ENCODE measurements around the gene SPPL3. TPM values are rescaled to one million over a fixed set of nuclear protein-coding genes. Genes with fewer than 3 reads are reported as not detected.
"Not testable (repeated sequence)": the region's sequence is repeated elsewhere in the genome, so short reads cannot be mapped to it uniquely, and the experiment has no call there.

SPPL3 gene
- total RNA-seq, 2 experiments from 2014 or later = 29.5 to 48.2 TPM

DNA sequence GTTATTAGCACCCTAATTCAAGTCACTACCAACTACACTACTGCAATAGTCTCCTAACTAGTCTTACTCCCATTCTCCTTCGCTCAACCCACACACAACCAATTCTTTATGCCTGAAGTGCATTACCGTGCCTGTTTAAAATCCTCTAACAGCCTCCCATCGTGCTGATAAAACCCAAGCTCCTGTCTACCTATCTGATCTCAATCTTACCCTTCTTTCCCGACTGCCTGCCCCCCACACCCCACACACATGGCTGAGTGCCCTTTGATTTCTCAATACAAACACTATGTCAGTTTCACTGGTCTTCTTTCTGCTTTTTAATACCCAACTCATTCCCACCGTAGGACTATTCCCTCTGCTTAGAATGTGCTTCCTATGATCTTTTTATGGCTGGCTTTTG is 59.9 kb downstream of the SPPL3 start:
- Mint-ChIP-seq H3K4me1 (peaks cover 39% of the 10 kb centered on the region), H3K4me3 (no peak overlapping the region), H3K9me3 (ENCODE audit: low read depth) (no peaks in the 10 kb centered on the region), H3K27me3 (no peaks in the 10 kb centered on the region), H3K36me3 (ENCODE audit: low read depth) (peaks cover 3% of the 10 kb centered on the region), H3K27ac (no peak overlapping the region)
- ChIA-PET CTCF (interaction anchor here (0.6 kb wide), 1 partner anchor 9 kb away, joined by 3 read pairs; no protein-coding TSS in a partner anchor), POLR2A (interaction anchor here (0.6 kb wide), 1 partner anchor 25 kb away, joined by 3 read pairs; no protein-coding TSS in a partner anchor)
- intact Hi-C loops (cut with DNase I, micrococcal nuclease) = no loop called here
- DNase-seq (no peak), ATAC-seq (no peak)

DNA sequence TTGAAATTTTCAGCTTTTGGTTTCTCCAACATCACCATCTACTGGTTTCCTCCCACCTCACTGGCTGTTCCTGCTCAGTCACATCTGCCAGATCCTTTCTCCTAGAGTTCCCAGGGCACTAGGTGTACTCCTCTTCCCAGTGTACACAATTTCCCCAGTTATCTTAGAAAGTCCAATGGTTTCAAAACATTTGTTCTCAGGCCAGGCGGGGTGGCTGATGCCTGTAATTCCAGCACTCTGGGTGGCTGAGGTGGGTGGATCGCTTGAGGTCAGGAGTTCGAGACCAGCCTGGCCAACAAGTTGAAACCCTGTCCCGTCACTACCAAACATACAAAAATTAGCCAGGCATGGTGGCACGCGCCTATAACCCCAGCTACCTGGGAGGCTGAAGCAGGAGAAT is 60.7 kb downstream of the SPPL3 start:
- no peaks in the 10 kb centered on the region for H3K9me3 Mint-ChIP-seq (ENCODE audit: low read depth)
- peaks cover 35% of the 10 kb centered on the region for H3K4me1 Mint-ChIP-seq
- intact Hi-C loops (cut with DNase I, micrococcal nuclease) = no loop called here
- H3K27me3 Mint-ChIP-seq = no peaks in the 10 kb centered on the region
- H3K36me3 Mint-ChIP-seq (ENCODE audit: low read depth) = peaks cover 3% of the 10 kb centered on the region
- H3K4me3 Mint-ChIP-seq = no peak overlapping the region
- H3K27ac Mint-ChIP-seq = no peak overlapping the region
- DNase-seq = no peak
- ChIA-PET POLR2A (no interaction called here), CTCF (no interaction called here)
- no peak for ATAC-seq

DNA sequence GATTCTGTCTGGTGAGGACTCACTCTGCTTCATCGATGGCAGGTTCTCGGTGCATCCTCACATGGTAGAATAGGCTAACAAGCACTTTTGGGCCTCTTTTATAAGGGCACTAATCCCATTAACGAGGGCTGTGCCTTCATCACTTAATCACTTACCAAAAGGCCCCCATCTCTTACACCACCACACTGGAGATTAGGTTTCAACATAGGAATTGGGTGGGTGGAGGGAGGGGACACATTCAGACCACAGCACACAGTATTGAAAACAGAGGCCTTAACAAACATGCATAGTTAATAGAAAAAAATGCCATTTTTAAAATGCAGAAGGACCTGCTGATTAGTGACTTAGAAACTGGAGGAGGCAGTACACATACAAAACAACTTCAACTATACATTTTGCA is 61.6 kb downstream of the SPPL3 start:
- ATAC-seq = no peak
- intact Hi-C loops (cut with DNase I, micrococcal nuclease) = no loop called here
- Mint-ChIP-seq H3K4me3 (no peak overlapping the region), H3K27ac (no peak overlapping the region), H3K9me3 (ENCODE audit: low read depth) (no peaks in the 10 kb centered on the region), H3K36me3 (ENCODE audit: low read depth) (peaks cover 3% of the 10 kb centered on the region), H3K27me3 (no peaks in the 10 kb centered on the region), H3K4me1 (peaks cover 29% of the 10 kb centered on the region)
- ChIA-PET POLR2A (no interaction called here), CTCF (no interaction called here)
- DNase-seq = no peak

DNA sequence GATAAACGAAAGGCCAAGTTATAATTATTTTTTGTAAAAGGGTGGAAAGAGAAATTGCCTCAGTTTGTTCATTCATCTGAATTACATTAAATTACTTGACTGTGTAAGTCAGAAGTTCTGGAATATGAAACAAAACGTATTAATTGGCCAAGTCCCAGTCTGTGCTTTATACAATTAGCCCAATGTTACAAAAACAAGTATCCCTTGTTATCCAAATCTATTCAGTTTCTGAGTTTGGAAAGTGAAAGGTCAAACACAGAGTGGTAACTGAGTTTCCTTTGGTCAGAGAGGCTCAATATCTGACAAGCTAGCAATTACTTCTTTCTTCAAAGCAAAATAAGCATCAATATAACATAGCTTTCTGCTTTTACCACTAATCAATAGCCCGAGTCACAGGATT is 62.6 kb downstream of the SPPL3 start:
- Mint-ChIP-seq H3K4me1 (peaks cover 33% of the 10 kb centered on the region), H3K4me3 (no peak overlapping the region), H3K9me3 (ENCODE audit: low read depth) (no peaks in the 10 kb centered on the region), H3K27me3 (no peaks in the 10 kb centered on the region), H3K36me3 (ENCODE audit: low read depth) (peaks cover 3% of the 10 kb centered on the region), H3K27ac (no peak overlapping the region)
- CTCF ChIA-PET = no interaction called here
- DNase-seq = no peak
- no peak for ATAC-seq
- POLR2A ChIA-PET = no interaction called here
- intact Hi-C loops (cut with DNase I, micrococcal nuclease) = no loop called here

DNA sequence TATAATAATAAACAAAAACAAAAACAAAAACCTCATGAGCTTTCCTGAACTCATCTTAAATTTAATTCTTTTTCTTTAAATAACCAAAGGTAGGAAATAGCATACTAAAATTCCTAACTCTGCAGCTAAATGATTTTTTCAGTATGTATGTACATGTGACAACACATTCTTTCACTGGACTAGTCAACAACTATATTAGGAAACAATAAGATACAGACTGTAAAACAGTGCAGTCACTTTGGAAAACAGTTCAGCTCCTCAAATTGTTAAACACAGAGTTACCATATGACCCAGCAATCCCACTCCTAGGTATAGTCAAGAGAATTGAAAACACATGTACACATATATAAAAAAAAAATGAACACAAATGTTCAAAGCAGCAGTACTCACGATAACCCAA is 64.7 kb downstream of the SPPL3 start:
- ATAC-seq (no peak), DNase-seq (no peak)
- ChIA-PET POLR2A (no interaction called here), CTCF (interaction anchor here (0.5 to 0.6 kb wide), 2 partner anchors 129 to 196 kb away, joined by 4 read pairs; no protein-coding TSS in a partner anchor)
- intact Hi-C loops (cut with DNase I, micrococcal nuclease) = loop anchor here in 1 of 2 experiments (5.0 kb wide), 1 partner anchor 123 kb away; no protein-coding TSS in a partner anchor
- no peaks in the 10 kb centered on the region for H3K27me3 Mint-ChIP-seq
- H3K36me3 Mint-ChIP-seq (ENCODE audit: low read depth) = peaks cover 3% of the 10 kb centered on the region
- peaks cover 43% of the 10 kb centered on the region for H3K4me1 Mint-ChIP-seq
- no peaks in the 10 kb centered on the region for H3K9me3 Mint-ChIP-seq (ENCODE audit: low read depth)
- H3K27ac Mint-ChIP-seq = no peak overlapping the region
- no peak overlapping the region for H3K4me3 Mint-ChIP-seq

DNA sequence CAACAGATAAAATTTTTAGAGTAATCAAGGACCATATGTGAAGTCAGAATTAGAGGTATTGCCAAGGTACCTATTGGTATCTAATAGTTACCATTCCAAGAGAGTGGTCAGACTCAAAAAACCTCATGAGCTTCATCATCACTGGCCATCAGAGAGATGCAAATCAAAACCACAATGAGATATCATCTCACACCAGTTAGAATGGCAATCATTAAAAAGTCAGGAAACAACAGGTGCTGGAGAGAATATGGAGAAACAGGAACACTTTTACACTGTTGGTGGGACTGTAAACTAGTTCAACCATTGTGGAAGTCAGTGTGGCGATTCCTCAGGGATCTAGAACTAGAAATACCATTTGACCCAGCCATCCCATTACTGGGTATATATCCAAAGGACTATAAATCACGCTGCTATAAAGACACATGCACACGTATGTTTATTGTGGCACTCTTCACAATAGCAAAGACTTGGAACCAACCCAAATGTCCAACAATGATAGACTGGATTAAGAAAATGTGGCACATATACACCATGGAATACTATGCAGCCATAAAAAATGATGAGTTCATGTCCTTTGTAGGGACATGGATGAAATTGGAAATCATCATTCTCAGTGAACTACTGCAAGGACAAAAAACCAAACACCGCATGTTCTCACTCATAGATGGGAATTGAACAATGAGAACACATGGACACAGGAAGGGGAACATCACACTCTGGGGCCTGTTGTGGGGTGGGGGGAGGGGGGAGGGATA is 65.4 kb downstream of the SPPL3 start:
- H3K4me1 Mint-ChIP-seq = peaks cover 44% of the 10 kb centered on the region
- POLR2A ChIA-PET; DNase-seq; H3K27ac Mint-ChIP-seq; H3K36me3 Mint-ChIP-seq (ENCODE audit: low read depth); H3K9me3 Mint-ChIP-seq (ENCODE audit: low read depth); ATAC-seq; H3K27me3 Mint-ChIP-seq; H3K4me3 Mint-ChIP-seq: not testable (repeated sequence)
- intact Hi-C loops (cut with DNase I, micrococcal nuclease) = loop anchor here in 1 of 2 experiments (5.0 kb wide), 1 partner anchor 123 kb away; no protein-coding TSS in a partner anchor
- CTCF ChIA-PET = interaction anchor here (0.5 to 2.0 kb wide), 2 partner anchors 10 to 130 kb away, joined by 4 to 6 read pairs; no protein-coding TSS in a partner anchor

DNA sequence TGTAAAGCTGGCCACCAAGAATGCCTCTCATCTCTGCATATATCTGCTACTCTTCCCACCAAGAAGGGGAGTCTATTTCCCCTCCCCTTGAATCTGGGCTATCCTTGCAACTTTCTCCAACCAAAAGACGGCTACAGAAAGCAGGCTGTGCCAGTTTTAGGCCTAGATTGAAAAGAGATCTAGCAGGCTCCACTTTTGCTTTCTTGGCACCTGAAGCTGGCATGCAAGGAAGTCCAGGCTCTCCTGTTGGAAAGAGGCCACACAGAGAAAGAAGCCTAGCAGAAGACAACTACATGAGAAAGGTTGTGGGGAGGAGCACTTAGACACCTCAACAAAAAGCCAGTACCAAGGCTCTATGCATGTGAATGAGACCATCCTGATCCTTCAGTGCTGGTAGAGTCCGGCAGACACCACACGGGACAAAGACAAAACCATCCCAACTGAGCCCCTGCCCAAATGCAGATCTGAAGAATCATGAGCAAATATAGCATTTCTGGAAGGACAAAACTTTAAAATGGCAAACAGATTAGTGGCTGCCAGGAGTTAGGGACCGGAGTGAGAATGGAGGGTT is 68.0 kb downstream of the SPPL3 start:
- ChIA-PET POLR2A (no interaction called here), CTCF (interaction anchor here (0.6 to 2.0 kb wide), 5 partner anchors 18 to 130 kb away, joined by 3 to 7 read pairs (median 3); no protein-coding TSS in a partner anchor)
- Mint-ChIP-seq H3K27me3 (no peaks in the 10 kb centered on the region), H3K4me1 (peaks cover 60% of the 10 kb centered on the region), H3K9me3 (ENCODE audit: low read depth) (no peaks in the 10 kb centered on the region), H3K27ac (peak overlapping the region; percentile 0), H3K36me3 (ENCODE audit: low read depth) (peaks cover 3% of the 10 kb centered on the region), H3K4me3 (no peak overlapping the region)
- ATAC-seq = no peak
- DNase-seq = no peak
- intact Hi-C loops (cut with DNase I, micrococcal nuclease) = loop anchor here in 1 of 2 experiments (5.0 kb wide), 1 partner anchor 126 kb away; no protein-coding TSS in a partner anchor

DNA sequence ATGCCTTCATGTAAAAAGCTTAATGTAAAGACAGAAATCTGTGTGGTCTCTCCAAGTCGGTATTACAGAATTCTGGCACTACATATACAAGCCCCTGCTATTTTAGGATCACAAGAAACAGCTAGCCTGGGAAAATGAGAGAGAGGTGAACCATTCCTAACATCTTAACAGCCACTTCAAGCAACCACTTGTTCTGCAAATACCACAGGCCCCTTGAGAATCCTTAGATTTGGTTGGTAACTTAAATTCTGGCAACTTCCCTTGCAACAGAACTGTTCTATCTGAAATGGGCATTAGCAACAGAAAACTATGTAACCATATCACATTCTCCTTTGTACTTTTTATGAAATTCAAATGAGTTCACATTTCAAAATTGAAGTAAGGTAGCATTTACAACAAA is 68.5 kb downstream of the SPPL3 start:
- intact Hi-C loops (cut with DNase I, micrococcal nuclease) = loop anchor here in 1 of 2 experiments (5.0 kb wide), 1 partner anchor 127 kb away; no protein-coding TSS in a partner anchor
- DNase-seq (no peak), ATAC-seq (no peak)
- Mint-ChIP-seq H3K9me3 (ENCODE audit: low read depth) (no peaks in the 10 kb centered on the region), H3K27ac (peak overlapping the region; percentile 83), H3K4me1 (peaks cover 65% of the 10 kb centered on the region), H3K36me3 (ENCODE audit: low read depth) (peaks cover 3% of the 10 kb centered on the region), H3K27me3 (no peaks in the 10 kb centered on the region), H3K4me3 (no peak overlapping the region)
- ChIA-PET POLR2A (interaction anchor here (0.6 to 1.0 kb wide), 3 partner anchors 52 to 193 kb away, joined by 3 to 5 read pairs (median 3); no protein-coding TSS in a partner anchor), CTCF (interaction anchor here (0.6 to 2.0 kb wide), 12 partner anchors 10 to 186 kb away, joined by 3 to 7 read pairs (median 3); no protein-coding TSS in a partner anchor)

DNA sequence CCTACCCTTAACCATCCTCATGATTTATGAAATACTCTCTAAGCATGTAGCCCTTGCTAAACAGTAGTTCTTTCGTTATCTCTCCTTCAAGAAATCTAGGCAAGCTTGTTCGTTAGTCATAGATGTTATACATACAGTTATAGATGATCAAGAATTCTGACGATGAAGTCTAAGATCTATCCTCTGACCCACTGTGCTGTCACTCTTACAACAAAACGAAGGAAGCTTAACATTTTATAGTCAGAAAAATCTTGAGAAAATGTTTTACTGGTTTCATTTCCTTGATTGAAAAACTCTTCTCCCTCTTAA is 68.9 kb downstream of the SPPL3 start:
- intact Hi-C loops (cut with DNase I, micrococcal nuclease) = loop anchor here in 1 of 2 experiments (5.0 kb wide), 1 partner anchor 127 kb away; no protein-coding TSS in a partner anchor
- ChIA-PET CTCF (interaction anchor here (0.6 to 2.0 kb wide), 15 partner anchors 9 to 186 kb away, joined by 3 to 7 read pairs (median 3); no protein-coding TSS in a partner anchor), POLR2A (interaction anchor here (0.6 to 1.0 kb wide), 5 partner anchors 38 to 192 kb away, joined by 3 to 5 read pairs (median 3); no protein-coding TSS in a partner anchor)
- H3K4me3 Mint-ChIP-seq = peak overlapping the region; percentile 56
- H3K36me3 Mint-ChIP-seq (ENCODE audit: low read depth) = peaks cover under 1% of the 10 kb centered on the region
- H3K4me1 Mint-ChIP-seq = peaks cover 64% of the 10 kb centered on the region
- peak overlapping the region; percentile 83 for H3K27ac Mint-ChIP-seq
- H3K27me3 Mint-ChIP-seq = no peaks in the 10 kb centered on the region
- DNase-seq = no peak
- peak; percentile 86 for ATAC-seq
- no peaks in the 10 kb centered on the region for H3K9me3 Mint-ChIP-seq (ENCODE audit: low read depth)

DNA sequence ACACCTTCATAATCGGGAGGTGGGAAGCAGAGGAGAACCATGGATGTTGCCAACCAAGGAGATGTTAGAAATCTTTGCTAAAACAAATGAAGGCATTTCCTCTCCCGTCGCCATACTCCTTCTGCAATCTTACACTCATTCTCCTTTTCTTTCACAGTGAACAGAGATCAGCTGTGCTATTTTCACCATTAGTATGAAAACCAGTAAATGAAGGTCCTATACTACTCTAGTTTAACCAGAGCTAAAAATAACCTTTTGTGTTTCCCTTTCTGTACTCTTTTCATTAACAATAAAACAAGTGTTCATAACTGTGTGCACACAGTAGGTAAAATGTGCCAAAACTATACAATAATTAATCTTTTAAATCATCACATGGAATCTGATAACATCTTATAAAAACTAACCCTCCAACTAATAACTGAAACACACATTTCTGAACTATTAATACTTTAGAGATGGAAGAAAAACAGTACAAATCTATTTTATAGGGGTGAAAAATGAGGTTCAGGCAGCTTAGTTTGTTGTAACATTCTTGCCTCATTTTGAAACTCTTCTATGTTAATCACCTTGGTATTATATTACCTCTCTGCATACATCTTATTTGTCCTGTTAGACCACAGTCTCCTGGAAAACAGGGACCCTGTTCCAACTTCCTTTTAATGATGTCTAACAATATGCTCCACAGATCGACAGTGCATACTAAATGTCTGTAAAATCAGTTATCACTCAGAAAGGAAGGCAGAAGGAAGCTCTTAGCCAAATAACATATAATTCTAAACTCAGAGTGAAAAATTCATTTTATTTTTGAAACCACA is 69.5 kb downstream of the SPPL3 start:
- Mint-ChIP-seq H3K4me3 (peak overlapping the region; percentile 56), H3K27me3 (no peaks in the 10 kb centered on the region), H3K4me1 (peaks cover 65% of the 10 kb centered on the region), H3K36me3 (ENCODE audit: low read depth) (no peaks in the 10 kb centered on the region), H3K9me3 (ENCODE audit: low read depth) (no peaks in the 10 kb centered on the region), H3K27ac (peak overlapping the region; percentile 83)
- CTCF ChIA-PET = interaction anchor here (0.5 to 2.0 kb wide), 17 partner anchors 10 to 1471 kb away, joined by 3 to 7 read pairs (median 3); no protein-coding TSS in a partner anchor
- DNase-seq (no peak), ATAC-seq (peak; percentile 16)
- intact Hi-C loops (cut with DNase I, micrococcal nuclease) = loop anchor here in 1 of 2 experiments (5.0 kb wide), 1 partner anchor 128 kb away; no protein-coding TSS in a partner anchor
- POLR2A ChIA-PET = interaction anchor here (0.6 to 1.0 kb wide), 5 partner anchors 37 to 128 kb away, joined by 3 to 5 read pairs (median 3); no protein-coding TSS in a partner anchor

DNA sequence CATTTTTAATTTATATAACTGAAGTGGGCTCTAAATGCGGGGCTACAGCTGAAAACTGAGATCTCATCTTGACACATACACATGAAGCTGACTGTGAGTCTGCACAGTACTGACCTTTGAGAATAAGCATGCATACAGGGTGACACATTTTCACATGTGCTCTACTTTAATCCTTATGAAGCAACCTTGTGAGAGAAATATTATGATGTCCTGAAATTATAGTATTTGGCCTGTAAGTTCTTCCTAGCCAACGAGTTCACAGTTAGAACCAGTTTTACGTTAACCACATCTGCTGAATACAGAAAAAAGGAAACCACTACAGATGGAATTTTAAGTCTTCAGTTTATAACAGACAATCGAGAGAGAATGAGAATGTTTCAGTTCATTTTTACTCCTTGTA is 70.3 kb downstream of the SPPL3 start:
- intact Hi-C loops (cut with DNase I, micrococcal nuclease) = no loop called here
- DNase-seq (no peak), ATAC-seq (peak; percentile 58)
- Mint-ChIP-seq H3K9me3 (ENCODE audit: low read depth) (no peaks in the 10 kb centered on the region), H3K27ac (peak overlapping the region; percentile 83), H3K4me3 (no peak overlapping the region), H3K4me1 (peaks cover 71% of the 10 kb centered on the region), H3K27me3 (no peaks in the 10 kb centered on the region), H3K36me3 (ENCODE audit: low read depth) (peaks cover 2% of the 10 kb centered on the region)
- POLR2A ChIA-PET = interaction anchor here (0.6 kb wide), 1 partner anchor 128 kb away, joined by 3 read pairs; no protein-coding TSS in a partner anchor
- CTCF ChIA-PET = interaction anchor here (0.7 to 2.0 kb wide), 3 partner anchors 22 to 396 kb away, joined by 3 to 6 read pairs (median 3); no protein-coding TSS in a partner anchor

Data from activated CD4-positive, alpha-beta T cell treated with anti-CD3 and anti-CD28 coated beads for 36 hours (primary cell).